ENCODE measurements around the gene PDE3A. TPM values are rescaled to one million over a fixed set of nuclear protein-coding genes. Genes with fewer than 3 reads are reported as not detected.

Gene PDE3A
- total and polyA plus RNA-seq, 10 of the 15 experiments (the other 5 are each of a cell fraction or from before 2014, with no cell fraction given), result 0.01 to 2.6 (median 1.5) TPM

DNA sequence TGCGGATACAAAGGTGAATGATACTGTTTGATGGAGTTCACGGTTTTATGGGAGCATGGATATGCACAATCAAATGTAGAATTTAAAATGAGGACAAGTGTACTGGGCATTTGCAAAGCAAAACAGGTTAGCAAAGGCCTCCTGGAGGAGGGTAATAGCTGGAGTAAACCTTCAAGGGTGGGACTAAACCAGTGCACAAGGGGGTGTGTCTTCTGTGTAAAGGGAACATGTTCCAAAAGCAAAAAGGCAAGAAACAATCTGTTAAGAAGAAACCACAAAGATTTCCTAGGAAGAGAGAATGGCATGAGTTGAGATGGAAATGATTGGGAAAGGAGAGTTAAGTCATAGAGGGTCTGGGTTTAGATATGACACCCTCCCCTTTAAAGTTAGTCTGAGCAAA, 217.6 kb downstream of the PDE3A start (continued):
- TF ChIP-seq, protein P1, sequence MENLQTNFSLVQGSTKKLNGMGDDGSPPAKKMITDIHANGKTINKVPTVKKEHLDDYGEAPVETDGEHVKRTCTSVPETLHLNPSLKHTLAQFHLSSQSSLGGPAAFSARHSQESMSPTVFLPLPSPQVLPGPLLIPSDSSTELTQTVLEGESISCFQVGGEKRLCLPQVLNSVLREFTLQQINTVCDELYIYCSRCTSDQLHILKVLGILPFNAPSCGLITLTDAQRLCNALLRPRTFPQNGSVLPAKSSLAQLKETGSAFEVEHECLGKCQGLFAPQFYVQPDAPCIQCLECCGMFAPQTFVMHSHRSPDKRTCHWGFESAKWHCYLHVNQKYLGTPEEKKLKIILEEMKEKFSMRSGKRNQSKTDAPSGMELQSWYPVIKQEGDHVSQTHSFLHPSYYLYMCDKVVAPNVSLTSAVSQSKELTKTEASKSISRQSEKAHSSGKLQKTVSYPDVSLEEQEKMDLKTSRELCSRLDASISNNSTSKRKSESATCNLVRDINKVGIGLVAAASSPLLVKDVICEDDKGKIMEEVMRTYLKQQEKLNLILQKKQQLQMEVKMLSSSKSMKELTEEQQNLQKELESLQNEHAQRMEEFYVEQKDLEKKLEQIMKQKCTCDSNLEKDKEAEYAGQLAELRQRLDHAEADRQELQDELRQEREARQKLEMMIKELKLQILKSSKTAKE (IDR thresholded peaks at IDR 0.05; ENCODE audit: low read depth, poor library complexity, severe bottlenecking), result no peak

DNA sequence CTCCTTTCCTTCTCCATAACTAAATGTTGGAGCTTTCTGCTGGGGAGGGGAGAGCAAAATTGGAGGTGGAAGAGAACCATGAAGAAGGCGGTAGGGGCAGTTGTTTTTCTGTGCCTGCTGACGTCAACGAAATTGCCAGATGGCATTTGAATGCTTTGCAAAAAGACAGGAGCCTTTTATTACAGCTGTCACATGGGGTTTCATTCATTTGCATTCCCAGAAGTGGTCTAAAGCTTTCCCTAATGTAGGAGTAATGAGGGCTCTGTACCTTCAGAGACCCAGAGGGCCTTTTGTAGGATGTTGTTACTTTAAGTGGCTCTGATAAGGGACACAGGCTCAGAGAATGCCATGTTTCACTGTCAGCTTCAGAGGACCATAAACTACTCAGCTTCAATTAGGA, 219.7 kb downstream of the PDE3A start:
- RAD21 ChIA-PET (ENCODE audit: unreplicated experiment), result interaction anchor here (0.9 kb wide), 1 partner anchor 465 kb away, joined by 3 read pairs; no protein-coding TSS in a partner anchor
- Histone ChIP-seq H3K4me1 (ENCODE audit: control insufficient read depth, insufficient read depth, low read length) (no peaks in the 10 kb centered on the region), H3K27ac (ENCODE audit: control insufficient read depth, insufficient read depth) (no peak overlapping the region), H3K27me3 (replicated peaks in 1 of 2; ENCODE audit: control insufficient read depth in 2 of 2, insufficient read depth in 2 of 2, low read length in 1 of 2) (no peaks in the 10 kb centered on the region), H3K36me3 (ENCODE audit: control insufficient read depth in 2 of 2, insufficient read depth in 2 of 2, low read length in 1 of 2) (no peaks in the 10 kb centered on the region), H2AFZ (ENCODE audit: control insufficient read depth, low read depth, low read length) (no peak overlapping the region), H3K9me3 (replicated peaks; ENCODE audit: control insufficient read depth, insufficient read depth, low read length) (no peaks in the 10 kb centered on the region), H4K20me1 (ENCODE audit: control insufficient read depth, insufficient read depth) (no peaks in the 10 kb centered on the region), H3K79me2 (ENCODE audit: control insufficient read depth, insufficient read depth, low read length) (no peaks in the 10 kb centered on the region), H3K4me3 (no peak overlapping the region), H3K9ac (ENCODE audit: control insufficient read depth, insufficient read depth, low read length) (no peak overlapping the region), H3K4me2 (ENCODE audit: control insufficient read depth, insufficient read depth) (no peak overlapping the region)
- DNase-seq (ENCODE audit: low read depth, low spot score) (no peak), FAIRE-seq (no peak), ATAC-seq (no peak)
- in situ Hi-C loops (cut with MboI), result loop anchor here (25.0 kb wide), 1 partner anchor 851 kb away; no protein-coding TSS in a partner anchor
- CTCF ChIA-PET, result interaction anchor here (1.4 kb wide), 1 partner anchor 56 kb away, joined by 4 read pairs; no protein-coding TSS in a partner anchor
- POLR2A ChIA-PET, result no interaction called here
- TF ChIP-seq, protein P2, sequence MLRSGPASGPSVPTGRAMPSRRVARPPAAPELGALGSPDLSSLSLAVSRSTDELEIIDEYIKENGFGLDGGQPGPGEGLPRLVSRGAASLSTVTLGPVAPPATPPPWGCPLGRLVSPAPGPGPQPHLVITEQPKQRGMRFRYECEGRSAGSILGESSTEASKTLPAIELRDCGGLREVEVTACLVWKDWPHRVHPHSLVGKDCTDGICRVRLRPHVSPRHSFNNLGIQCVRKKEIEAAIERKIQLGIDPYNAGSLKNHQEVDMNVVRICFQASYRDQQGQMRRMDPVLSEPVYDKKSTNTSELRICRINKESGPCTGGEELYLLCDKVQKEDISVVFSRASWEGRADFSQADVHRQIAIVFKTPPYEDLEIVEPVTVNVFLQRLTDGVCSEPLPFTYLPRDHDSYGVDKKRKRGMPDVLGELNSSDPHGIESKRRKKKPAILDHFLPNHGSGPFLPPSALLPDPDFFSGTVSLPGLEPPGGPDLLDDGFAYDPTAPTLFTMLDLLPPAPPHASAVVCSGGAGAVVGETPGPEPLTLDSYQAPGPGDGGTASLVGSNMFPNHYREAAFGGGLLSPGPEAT (IDR thresholded peaks at IDR 0.05; ENCODE audit: low read depth), result no peak
- intact Hi-C loops (cut with micrococcal nuclease; ENCODE audit: unreplicated experiment), result no loop called here
- WGBS (ENCODE audit: insufficient coverage, insufficient replicate concordance, low lambda C conversion rate, missing lambda C conversion rate), result 25% methylated on average over 3 of the region's 3 CpGs
- no TSS peak for BruUV-seq (replicated peaks)
- SMC1A ChIA-PET (ENCODE audit: uncharacterized antibody, unreplicated experiment), result interaction anchor here (1.0 to 1.6 kb wide), 3 partner anchors 10 to 38 kb away, joined by 3 read pairs; no protein-coding TSS in a partner anchor
